ENCODE data around the gene ANKS1B. TPM values are rescaled to one million over a fixed set of nuclear protein-coding genes. Genes with fewer than 3 reads are reported as not detected.
"Not testable (repeated sequence)": the region's sequence is repeated elsewhere in the genome, so short reads cannot be mapped to it uniquely, and the experiment has no call there.

ANKS1B gene
- total and polyA plus RNA-seq, 4 donors = 0.03 to 3.4 (median 0.53) TPM

- Histone ChIP-seq H3K27me3 (ENCODE audit: control insufficient read depth in 4 of 4, insufficient read depth in 4 of 4, low read length in 3 of 4) (no peaks in the 10 kb centered on the region), H3K27ac (ENCODE audit: low read depth in 1 of 2, low read length in 2 of 2) (no peak overlapping the region), H3K36me3 (ENCODE audit: control insufficient read depth in 4 of 4, insufficient read depth in 3 of 4, low read depth in 1 of 4, low read length in 3 of 4) (no peaks in the 10 kb centered on the region), H3K9me3 (ENCODE audit: control insufficient read depth in 4 of 4, low read length in 3 of 4) (peaks cover 0 to 3% (median 0%) of the 10 kb centered on the region in 4 donors), H3K4me1 (ENCODE audit: control insufficient read depth in 4 of 4, insufficient read depth in 4 of 4, low read length in 3 of 4) (no peaks in the 10 kb centered on the region), H3K4me3 (ENCODE audit: low read depth in 1 of 3, low read length in 3 of 3) (no peak overlapping the region), H3K9ac (ENCODE audit: low read depth in 1 of 2, low read length in 2 of 2) (no peak overlapping the region)
- no peak for DNase-seq (ENCODE audit: low spot score)
- 85% methylated on average over 9 of the region's 9 CpGs for WGBS
- TF ChIP-seq TAF1 (conservative IDR thresholded peaks at IDR 0.05) = no peak
Measured at GRCh38 chr12:99722690-99723486, 261.8 kb downstream of the ANKS1B start.

- Histone ChIP-seq H3K9me3 (ENCODE audit: control insufficient read depth in 4 of 4, low read length in 3 of 4) (peaks cover 0 to 3% (median 0%) of the 10 kb centered on the region in 4 donors), H3K27ac (ENCODE audit: low read depth in 1 of 2, low read length in 2 of 2) (no peak overlapping the region), H3K4me1 (ENCODE audit: control insufficient read depth in 4 of 4, insufficient read depth in 4 of 4, low read length in 3 of 4) (no peaks in the 10 kb centered on the region), H3K4me3 (ENCODE audit: low read depth in 1 of 3, low read length in 3 of 3) (no peak overlapping the region), H3K9ac (ENCODE audit: low read depth in 1 of 2, low read length in 2 of 2) (no peak overlapping the region), H3K36me3 (ENCODE audit: control insufficient read depth in 4 of 4, insufficient read depth in 3 of 4, low read depth in 1 of 4, low read length in 3 of 4) (no peaks in the 10 kb centered on the region), H3K27me3 (ENCODE audit: control insufficient read depth in 4 of 4, insufficient read depth in 4 of 4, low read length in 3 of 4) (no peaks in the 10 kb centered on the region)
- DNase-seq (ENCODE audit: low spot score) = no peak
- TF ChIP-seq RAD21 (IDR thresholded peaks at IDR 0.05) (no peak), NR2F2 (IDR thresholded peaks at IDR 0.05) (no peak), RXRA (IDR thresholded peaks at IDR 0.05) (no peak), HNF4G (IDR thresholded peaks at IDR 0.05) (no peak), TAF1 (conservative IDR thresholded peaks at IDR 0.05) (no peak), ATF3 (IDR thresholded peaks at IDR 0.05) (no peak), REST (IDR thresholded peaks at IDR 0.05) (no peak), FOXA2 (IDR thresholded peaks at IDR 0.05) (no peak), GABPA (IDR thresholded peaks at IDR 0.05 in 1 of 2, conservative IDR thresholded peaks at IDR 0.05 in 1 of 2) (no peak), YY1 (IDR thresholded peaks at IDR 0.05) (no peak), SP1 (IDR thresholded peaks at IDR 0.05) (no peak), HNF4A (conservative IDR thresholded peaks at IDR 0.05) (no peak), MAX (IDR thresholded peaks at IDR 0.05) (no peak)
- WGBS = 67% methylated on average over 2 of the region's 2 CpGs
Measured at GRCh38 chr12:99721715-99722275, 262.9 kb downstream of the ANKS1B start.

GRCh38 chr12:99720083-99720465 lies 264.7 kb downstream of the ANKS1B start:
- H3K9ac ChIP-seq (ENCODE audit: low read depth in 1 of 2, low read length in 2 of 2); DNase-seq (ENCODE audit: low spot score); H3K4me1 ChIP-seq (ENCODE audit: control insufficient read depth in 4 of 4, insufficient read depth in 4 of 4, low read length in 3 of 4); H3K27ac ChIP-seq (ENCODE audit: low read depth in 1 of 2, low read length in 2 of 2); H3K27me3 ChIP-seq (ENCODE audit: control insufficient read depth in 4 of 4, insufficient read depth in 4 of 4, low read length in 3 of 4); H3K4me3 ChIP-seq (ENCODE audit: low read depth in 1 of 3, low read length in 3 of 3); H3K9me3 ChIP-seq (ENCODE audit: control insufficient read depth in 4 of 4, low read length in 3 of 4); H3K36me3 ChIP-seq (ENCODE audit: control insufficient read depth in 4 of 4, insufficient read depth in 3 of 4, low read depth in 1 of 4, low read length in 3 of 4): not testable (repeated sequence)
- 81% methylated on average over 4 of the region's 4 CpGs for WGBS

GRCh38 chr12:99719411-99720082 lies 265.2 kb downstream of the ANKS1B start:
- H3K9me3 ChIP-seq (ENCODE audit: control insufficient read depth in 4 of 4, low read length in 3 of 4); H3K4me1 ChIP-seq (ENCODE audit: control insufficient read depth in 4 of 4, insufficient read depth in 4 of 4, low read length in 3 of 4); H3K27ac ChIP-seq (ENCODE audit: low read depth in 1 of 2, low read length in 2 of 2); H3K27me3 ChIP-seq (ENCODE audit: control insufficient read depth in 4 of 4, insufficient read depth in 4 of 4, low read length in 3 of 4); DNase-seq (ENCODE audit: low spot score); H3K36me3 ChIP-seq (ENCODE audit: control insufficient read depth in 4 of 4, insufficient read depth in 3 of 4, low read depth in 1 of 4, low read length in 3 of 4); H3K4me3 ChIP-seq (ENCODE audit: low read depth in 1 of 3, low read length in 3 of 3); H3K9ac ChIP-seq (ENCODE audit: low read depth in 1 of 2, low read length in 2 of 2): not testable (repeated sequence)
- WGBS = 67% methylated on average over 8 of the region's 8 CpGs

GRCh38 chr12:99715841-99716510 lies 268.8 kb downstream of the ANKS1B start:
- DNase-seq (ENCODE audit: low spot score); H3K27me3 ChIP-seq (ENCODE audit: control insufficient read depth in 4 of 4, insufficient read depth in 4 of 4, low read length in 3 of 4); H3K36me3 ChIP-seq (ENCODE audit: control insufficient read depth in 4 of 4, insufficient read depth in 3 of 4, low read depth in 1 of 4, low read length in 3 of 4); H3K4me1 ChIP-seq (ENCODE audit: control insufficient read depth in 4 of 4, insufficient read depth in 4 of 4, low read length in 3 of 4); H3K9me3 ChIP-seq (ENCODE audit: control insufficient read depth in 4 of 4, low read length in 3 of 4); H3K4me3 ChIP-seq (ENCODE audit: low read depth in 1 of 3, low read length in 3 of 3); H3K9ac ChIP-seq (ENCODE audit: low read depth in 1 of 2, low read length in 2 of 2); H3K27ac ChIP-seq (ENCODE audit: low read depth in 1 of 2, low read length in 2 of 2): not testable (repeated sequence)
- WGBS = 82% methylated on average over 16 of the region's 16 CpGs
